Superior temporal gyrus (tissue), 1 donor: ENCODE measurements around the gene MXD4.

ENCODE experiments used
- DNase-seq: peaks from one replicate; pipeline ENCODE4 v3.0.0-alpha.2; 2016; ENCODE audit errors: extremely low spot score

MXD4 gene

GRCh38 chr4:2291705-2292645 lies 30.1 kb upstream of the MXD4 start:
- no peak for DNase-seq

GRCh38 chr4:2290974-2291704 lies 29.2 kb upstream of the MXD4 start:
- DNase-seq = peak; percentile 40

DNA sequence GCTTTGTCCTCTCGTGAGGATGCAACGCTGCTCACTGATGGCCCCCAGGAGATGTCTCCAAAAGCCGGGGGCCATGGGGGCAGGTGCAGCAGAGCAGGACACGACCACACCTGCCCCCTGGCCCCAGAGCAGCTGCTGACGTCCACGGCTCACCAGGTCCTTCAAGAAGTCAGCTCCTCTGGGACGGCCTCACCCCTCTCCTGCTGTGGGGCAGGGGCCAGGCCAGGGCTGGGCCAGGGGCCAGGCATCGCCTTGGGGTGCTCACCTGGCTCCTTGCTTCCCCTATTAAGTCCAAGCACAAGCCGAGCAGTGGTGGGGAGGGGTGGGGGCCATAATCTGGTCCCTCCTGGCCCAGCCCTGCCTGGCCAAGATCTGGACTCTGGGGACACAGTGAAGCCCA lies 28.6 kb upstream of the MXD4 start:
- DNase-seq = no peak

DNA sequence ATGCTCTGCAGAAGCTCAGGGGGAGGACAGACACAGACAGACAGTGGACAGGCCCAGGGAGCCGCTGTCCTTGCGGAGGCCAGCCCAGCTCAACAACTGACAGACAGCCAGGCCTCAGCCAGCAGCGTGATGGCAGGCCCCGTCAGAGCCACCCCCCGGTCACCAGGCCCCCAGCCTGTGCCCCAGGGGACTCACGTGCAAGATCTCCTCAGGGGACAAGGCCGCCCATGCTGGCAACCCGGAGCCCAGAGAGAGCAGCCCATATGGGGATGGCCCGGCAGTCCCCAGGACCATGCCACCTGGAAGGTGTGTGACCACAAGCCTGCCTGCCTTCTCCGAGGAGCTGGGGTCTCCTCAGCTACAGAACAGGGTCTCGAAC lies 28.0 kb upstream of the MXD4 start:
- no peak for DNase-seq

- no peak for DNase-seq
Observed at GRCh38 chr4:2289311-2289954, 27.5 kb upstream of the MXD4 start.

GRCh38 chr4:2288051-2288541 lies 26.2 kb upstream of the MXD4 start:
- DNase-seq = no peak

GRCh38 chr4:2287594-2287915 lies 25.6 kb upstream of the MXD4 start:
- no peak for DNase-seq

DNA sequence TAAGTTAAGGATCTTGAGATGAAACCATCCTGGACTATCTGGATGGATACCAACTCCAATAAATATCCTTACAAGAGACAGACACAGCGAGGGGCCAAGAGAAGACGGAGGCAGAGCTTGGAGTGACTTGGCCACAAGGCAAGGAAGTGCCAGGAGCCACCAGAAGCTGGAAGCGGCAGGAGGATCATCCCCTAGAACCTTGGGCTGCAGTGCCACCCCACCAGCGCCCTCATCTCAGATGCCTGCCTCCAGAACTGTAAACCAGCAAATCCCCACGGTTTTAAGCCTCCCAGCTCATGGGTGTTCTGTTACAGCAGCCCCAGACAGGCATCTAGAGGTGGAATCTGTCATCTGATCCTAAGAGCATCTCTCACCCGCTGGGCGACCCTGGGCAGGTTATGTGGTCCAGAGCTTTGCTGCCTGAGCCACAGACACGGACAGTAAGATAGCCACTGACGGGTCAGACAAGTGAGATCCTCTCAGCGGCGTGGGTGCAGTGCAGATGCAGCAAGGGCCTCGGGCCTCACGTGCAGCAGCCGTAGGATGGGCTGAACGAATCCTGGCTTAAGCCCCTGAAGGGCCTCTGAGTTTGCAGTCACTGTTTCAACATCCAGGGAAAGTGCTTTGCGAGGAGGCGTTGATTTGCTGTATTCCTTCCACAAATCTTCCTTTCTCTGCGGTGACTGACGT lies 25.1 kb upstream of the MXD4 start:
- DNase-seq = no peak

- no peak for DNase-seq
Observed at GRCh38 chr4:2285613-2286381, 23.9 kb upstream of the MXD4 start.

DNA sequence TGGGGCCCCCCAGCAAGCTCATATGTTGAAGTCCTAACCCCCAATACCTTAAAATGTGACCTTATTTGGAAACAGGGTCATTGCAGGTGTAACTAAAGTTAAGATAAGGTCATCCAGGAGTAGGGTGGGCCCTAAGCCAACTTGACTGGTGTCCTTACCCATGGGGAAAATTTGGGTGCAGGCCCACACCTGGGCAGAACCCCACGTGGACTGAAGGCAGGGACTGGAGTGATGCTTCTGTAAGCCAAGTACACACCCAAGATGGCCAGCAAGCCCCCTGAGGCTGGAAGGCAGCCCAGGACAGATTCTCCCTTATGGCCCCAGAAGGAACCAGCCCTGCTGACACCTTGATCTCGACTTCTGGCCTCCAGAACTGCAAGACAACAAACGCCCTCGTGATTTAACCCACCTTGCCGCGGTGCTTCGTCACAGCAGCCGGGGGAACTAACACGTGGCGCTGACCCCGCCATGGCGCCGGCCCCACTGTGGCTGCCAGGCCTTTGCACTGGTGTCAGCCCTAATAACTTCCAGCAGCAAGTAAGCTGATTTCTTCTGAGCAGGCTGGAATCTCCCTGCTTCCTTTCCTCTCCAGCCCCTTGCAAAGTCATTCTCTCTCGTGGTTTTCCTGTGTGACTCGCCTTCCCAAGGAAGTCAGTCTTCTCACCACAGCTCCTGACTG lies 23.2 kb upstream of the MXD4 start:
- DNase-seq = no peak

GRCh38 chr4:2284161-2284933 lies 22.4 kb upstream of the MXD4 start:
- no peak for DNase-seq

DNA sequence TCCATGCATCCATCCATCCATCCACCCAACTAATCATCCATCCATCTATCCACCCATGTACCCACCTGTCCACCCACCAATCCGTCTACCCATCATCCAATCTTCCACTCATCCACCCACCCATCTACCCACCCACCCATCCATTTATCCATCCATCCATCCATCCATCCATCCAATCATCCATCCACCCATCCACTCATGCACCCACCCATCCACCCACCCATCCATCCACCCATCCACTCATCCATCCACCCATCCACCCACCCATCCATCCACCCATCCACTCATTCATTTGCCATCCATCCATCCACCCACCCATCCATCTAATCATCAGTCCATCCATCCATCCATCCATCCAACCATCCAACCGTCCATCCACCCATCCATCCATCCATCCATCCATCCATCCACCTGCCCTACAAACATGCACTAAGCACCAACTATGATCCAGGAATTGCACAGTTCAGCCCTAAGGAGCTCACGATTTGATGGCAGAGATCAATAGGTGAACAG lies 21.3 kb upstream of the MXD4 start:
- DNase-seq = no peak

DNA sequence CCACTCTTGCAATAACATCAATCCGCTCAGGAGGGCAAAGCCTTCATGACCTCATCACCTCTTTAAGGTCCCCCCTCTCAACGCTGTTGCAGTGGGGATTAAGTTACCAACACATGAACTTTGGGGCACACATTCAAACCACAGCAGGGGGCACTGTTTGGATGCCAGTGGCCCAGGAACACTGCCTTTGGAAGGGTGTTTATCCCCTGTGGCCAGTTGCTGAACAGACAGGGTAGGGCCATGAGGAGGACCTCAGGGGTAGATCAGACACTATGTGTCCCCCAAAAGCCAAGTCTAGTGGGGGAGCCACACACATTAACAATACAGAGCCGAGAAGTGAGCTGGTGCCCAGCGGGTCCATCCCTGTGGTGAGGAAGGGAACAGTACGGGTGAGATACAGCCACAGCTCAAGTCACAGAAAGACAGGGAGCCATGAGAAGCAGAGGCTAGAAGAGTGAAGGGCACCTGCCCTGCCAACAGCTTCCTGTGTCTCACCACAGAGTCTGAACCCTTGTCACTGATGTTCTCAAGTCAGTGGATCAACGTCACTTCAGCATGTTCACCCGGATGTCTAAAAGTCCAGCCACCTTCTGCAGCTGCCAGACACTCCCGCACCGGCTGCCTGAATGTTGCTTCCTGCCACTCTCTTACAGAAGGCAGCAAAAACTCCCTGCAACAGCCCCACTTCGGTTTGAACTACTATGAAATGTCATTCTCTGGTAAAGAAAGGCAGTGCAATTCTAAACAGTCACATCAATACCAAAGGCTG lies 19.9 kb upstream of the MXD4 start:
- DNase-seq = no peak

- peak; percentile 60 for DNase-seq
Observed at GRCh38 chr4:2280531-2281300, 18.8 kb upstream of the MXD4 start.

GRCh38 chr4:2277956-2278355 lies 16.0 kb upstream of the MXD4 start:
- no peak for DNase-seq

- DNase-seq = no peak
Observed at GRCh38 chr4:2276581-2277325, 14.8 kb upstream of the MXD4 start.

GRCh38 chr4:2275546-2276251 lies 13.8 kb upstream of the MXD4 start:
- DNase-seq = peak; percentile 33
